ENCODE results near the gene SLC6A13.
"Not testable (repeated sequence)": the region's sequence is repeated elsewhere in the genome, so short reads cannot be mapped to it uniquely, and the experiment has no call there.

Gene SLC6A13

GRCh38 chr12:262817-263216 lies at the start of gene SLC6A13:
Gene SLC6A13 (minus strand): TSS chr12:262836. CDS start chr12:260052, 2,784 bp downstream.
- no peak for DNase-seq

GRCh38 chr12:308511-308910 lies 45.9 kb upstream of the SLC6A13 start:
- DNase-seq: no peak

GRCh38 chr12:307406-307805 lies 44.8 kb upstream of the SLC6A13 start:
- no peak for DNase-seq

- DNase-seq: no peak
Observed at GRCh38 chr12:304805-305204, 42.2 kb upstream of the SLC6A13 start.

GRCh38 chr12:302766-303165 lies 40.1 kb upstream of the SLC6A13 start:
- not testable (repeated sequence) for DNase-seq

GRCh38 chr12:300166-300565 lies 37.5 kb upstream of the SLC6A13 start:
- not testable (repeated sequence) for DNase-seq

GRCh38 chr12:299511-299910 lies 36.9 kb upstream of the SLC6A13 start:
- DNase-seq: not testable (repeated sequence)

GRCh38 chr12:298059-298458 lies 35.4 kb upstream of the SLC6A13 start:
- DNase-seq: not testable (repeated sequence)

- DNase-seq: no peak
Observed at GRCh38 chr12:295132-295531, 32.5 kb upstream of the SLC6A13 start.

GRCh38 chr12:293199-293598 lies 30.6 kb upstream of the SLC6A13 start:
- DNase-seq: no peak

GRCh38 chr12:292186-292585 lies 29.6 kb upstream of the SLC6A13 start:
- DNase-seq: no peak

GRCh38 chr12:291153-291723 lies 28.6 kb upstream of the SLC6A13 start:
- no peak for DNase-seq

GRCh38 chr12:288687-289086 lies 26.1 kb upstream of the SLC6A13 start:
- DNase-seq: no peak

GRCh38 chr12:286531-287300 lies 24.1 kb upstream of the SLC6A13 start:
- DNase-seq: no peak

GRCh38 chr12:278046-278445 lies 15.4 kb upstream of the SLC6A13 start:
- DNase-seq: no peak

GRCh38 chr12:275812-276211 lies 13.2 kb upstream of the SLC6A13 start:
- DNase-seq: no peak

GRCh38 chr12:273382-273781 lies 10.7 kb upstream of the SLC6A13 start:
- no peak for DNase-seq

GRCh38 chr12:272942-273341 lies 10.3 kb upstream of the SLC6A13 start:
- DNase-seq: no peak

GRCh38 chr12:271161-271560 lies 8.5 kb upstream of the SLC6A13 start:
- no peak for DNase-seq

GRCh38 chr12:269191-269590 lies 6.6 kb upstream of the SLC6A13 start:
- no peak for DNase-seq

- DNase-seq: no peak
Observed at GRCh38 chr12:268483-268840, 5.8 kb upstream of the SLC6A13 start.

- DNase-seq: no peak
Observed at GRCh38 chr12:267581-268482, 5.2 kb upstream of the SLC6A13 start.

- no peak for DNase-seq
Observed at GRCh38 chr12:265096-265495, 2.5 kb upstream of the SLC6A13 start.

- DNase-seq: no peak
Observed at GRCh38 chr12:264269-264668, 1.6 kb upstream of the SLC6A13 start.

All from activated CD4-positive, alpha-beta T cell treated with anti-CD3 and anti-CD28 coated beads for 4 hours (primary cell).